Activated naive CD4-positive, alpha-beta T cell treated with anti-CD3 and anti-CD28 coated beads for 36 hours (primary cell): Measurements from ENCODE around the gene TAS2R40. TPM values are rescaled to one million over a fixed set of nuclear protein-coding genes. Genes with fewer than 3 reads are reported as not detected.
"Not testable (repeated sequence)": the region's sequence is repeated elsewhere in the genome, so short reads cannot be mapped to it uniquely, and the experiment has no call there.

Experiments used
- CTCF ChIA-PET: fragments of 350-600 bp; sonication (Branson Sonifier 250); formaldehyde crosslinking; loops from one replicate; lab custom pipeline; 2021; ENCODE audit warnings: antibody characterized with exemption; lab: Charles Lee
- DNase-seq: peaks from one replicate; pipeline ENCODE4 v3.0.0-alpha.2; 2020
- H3K27ac Mint-ChIP-seq: one replicate; pipeline ENCODE4 v1.8.0; 2021; ENCODE audit warnings: mild to moderate bottlenecking, mixed read lengths
- H3K27me3 Mint-ChIP-seq: one replicate; pipeline ENCODE4 v1.8.0; 2021; ENCODE audit warnings: low read depth, mixed read lengths
- H3K36me3 Mint-ChIP-seq: one replicate; pipeline ENCODE4 v1.8.0; 2021; ENCODE audit warnings: low read depth, mixed read lengths
- H3K4me1 Mint-ChIP-seq: one replicate; pipeline ENCODE4 v1.8.0; 2021; ENCODE audit warnings: low read depth, mixed read lengths
- H3K4me3 Mint-ChIP-seq: one replicate; pipeline ENCODE4 v1.8.0; 2021; ENCODE audit warnings: mild to moderate bottlenecking, moderate library complexity, mixed read lengths
- H3K9me3 Mint-ChIP-seq: one replicate; pipeline ENCODE4 v1.8.0; 2021; ENCODE audit warnings: mixed read lengths
- intact Hi-C: fragments of 100-400 bp; cut with micrococcal nuclease; formaldehyde crosslinking; loops from one replicate; pipeline ENCODE4 v1.15.1; 2023
- total RNA-seq, 2 experiments: library from RNA; stranded (reverse); gene quantifications; one replicate each; pipeline ENCODE4 v1.2.3, GENCODE V29; 2021

The TAS2R40 gene
- total RNA-seq, 2 experiments from 2014 or later, result not detected

GRCh38 chr7:143203386-143203785, 18.5 kb upstream of the TAS2R40 start:
- no peak for DNase-seq
- Mint-ChIP-seq H3K27ac (no peak overlapping the region), H3K4me3 (no peak overlapping the region), H3K9me3 (no peaks in the 10 kb centered on the region), H3K4me1 (peaks cover 11% of the 10 kb centered on the region), H3K36me3 (no peaks in the 10 kb centered on the region), H3K27me3 (peaks cover 4% of the 10 kb centered on the region)
- intact Hi-C loops, result no loop called here
- CTCF ChIA-PET, result interaction anchor here (0.6 to 3.3 kb wide), 5 partner anchors 11 to 1381 kb away, joined by 3 to 14 read pairs (median 4); no protein-coding TSS in a partner anchor

- Mint-ChIP-seq H3K9me3 (no peaks in the 10 kb centered on the region), H3K4me1 (peaks cover 11% of the 10 kb centered on the region), H3K36me3 (no peaks in the 10 kb centered on the region), H3K4me3 (peak overlapping the region; percentile 3), H3K27ac (no peak overlapping the region), H3K27me3 (peaks cover 3% of the 10 kb centered on the region)
- peak; percentile 46 for DNase-seq
- intact Hi-C loops, result no loop called here
- CTCF ChIA-PET, result interaction anchor here (0.8 to 1.3 kb wide), 3 partner anchors 9 to 275 kb away, joined by 3 to 5 read pairs (median 3); no protein-coding TSS in a partner anchor
Measured at GRCh38 chr7:143205560-143206293, 16.1 kb upstream of the TAS2R40 start.

GRCh38 chr7:143210541-143210940, 11.3 kb upstream of the TAS2R40 start:
- no peaks in the 10 kb centered on the region for H3K27me3 Mint-ChIP-seq
- CTCF ChIA-PET, result interaction anchor here (0.7 kb wide), 1 partner anchor 170 kb away, joined by 4 read pairs; no protein-coding TSS in a partner anchor
- no peaks in the 10 kb centered on the region for H3K9me3 Mint-ChIP-seq
- H3K4me1 Mint-ChIP-seq, result peaks cover 8% of the 10 kb centered on the region
- DNase-seq, result no peak
- intact Hi-C loops, result loop anchor here (10.0 kb wide), 2 partner anchors 766 to 1236 kb away; partner anchors contain the start of gene TAS2R38
- no peaks in the 10 kb centered on the region for H3K36me3 Mint-ChIP-seq
- H3K4me3 Mint-ChIP-seq, result no peak overlapping the region
- no peak overlapping the region for H3K27ac Mint-ChIP-seq

- not testable (repeated sequence) for H3K9me3 Mint-ChIP-seq, H3K4me3 Mint-ChIP-seq, H3K4me1 Mint-ChIP-seq, H3K27ac Mint-ChIP-seq, H3K27me3 Mint-ChIP-seq, DNase-seq, H3K36me3 Mint-ChIP-seq
- CTCF ChIA-PET, result interaction anchor here (1.9 to 8.5 kb wide), 2 partner anchors 25 to 205 kb away, joined by 6 to 329 read pairs; no protein-coding TSS in a partner anchor
- intact Hi-C loops, result loop anchor here (10.0 kb wide), 2 partner anchors 769 to 1239 kb away; partner anchors contain the start of gene TAS2R38
Measured at GRCh38 chr7:143213478-143213877, 8.4 kb upstream of the TAS2R40 start.

- Mint-ChIP-seq H3K4me1 (no peaks in the 10 kb centered on the region), H3K4me3 (no peak overlapping the region), H3K27ac (no peak overlapping the region), H3K9me3 (no peaks in the 10 kb centered on the region), H3K27me3 (no peaks in the 10 kb centered on the region), H3K36me3 (no peaks in the 10 kb centered on the region)
- peak; percentile 73 for DNase-seq
- CTCF ChIA-PET, result interaction anchor here (0.6 to 8.5 kb wide), 58 partner anchors 8 to 895 kb away, joined by 3 to 329 read pairs (median 4); partner anchors contain the start of gene PIP
- intact Hi-C loops, result loop anchor here (1.0 to 10.0 kb wide), 9 partner anchors 207 to 1240 kb away; partner anchors contain the start of gene TAS2R38
Measured at GRCh38 chr7:143214789-143215679, 6.8 kb upstream of the TAS2R40 start.

GRCh38 chr7:143216151-143216550, 5.7 kb upstream of the TAS2R40 start:
- CTCF ChIA-PET, result interaction anchor here (0.7 to 8.5 kb wide), 17 partner anchors 16 to 896 kb away, joined by 3 to 329 read pairs (median 4); partner anchors contain the start of gene PIP
- no peak for DNase-seq
- Mint-ChIP-seq H3K27me3 (no peaks in the 10 kb centered on the region), H3K9me3 (no peaks in the 10 kb centered on the region), H3K36me3 (no peaks in the 10 kb centered on the region), H3K27ac (no peak overlapping the region), H3K4me3 (no peak overlapping the region), H3K4me1 (no peaks in the 10 kb centered on the region)
- intact Hi-C loops, result loop anchor here (5.0 to 10.0 kb wide), 5 partner anchors 614 to 1241 kb away; partner anchors contain the start of gene TAS2R38

GRCh38 chr7:143216686-143217085, 5.2 kb upstream of the TAS2R40 start:
- intact Hi-C loops, result loop anchor here (5.0 to 10.0 kb wide), 5 partner anchors 614 to 1242 kb away; partner anchors contain the start of gene TAS2R38
- H3K27ac Mint-ChIP-seq, result no peak overlapping the region
- DNase-seq, result no peak
- H3K4me3 Mint-ChIP-seq, result no peak overlapping the region
- H3K27me3 Mint-ChIP-seq, result peaks cover 3% of the 10 kb centered on the region
- no peaks in the 10 kb centered on the region for H3K36me3 Mint-ChIP-seq
- no peaks in the 10 kb centered on the region for H3K4me1 Mint-ChIP-seq
- H3K9me3 Mint-ChIP-seq, result no peaks in the 10 kb centered on the region
- CTCF ChIA-PET, result interaction anchor here (0.7 to 8.5 kb wide), 5 partner anchors 83 to 896 kb away, joined by 3 to 329 read pairs (median 4); no protein-coding TSS in a partner anchor

GRCh38 chr7:143217806-143218205, 4.0 kb upstream of the TAS2R40 start:
- Mint-ChIP-seq H3K9me3 (no peaks in the 10 kb centered on the region), H3K36me3 (no peaks in the 10 kb centered on the region), H3K27me3 (peaks cover 8% of the 10 kb centered on the region), H3K27ac (no peak overlapping the region), H3K4me1 (no peaks in the 10 kb centered on the region), H3K4me3 (no peak overlapping the region)
- CTCF ChIA-PET, result interaction anchor here (8.5 kb wide), 1 partner anchor 209 kb away, joined by 329 read pairs; no protein-coding TSS in a partner anchor
- DNase-seq, result no peak
- intact Hi-C loops, result loop anchor here (5.0 to 10.0 kb wide), 5 partner anchors 616 to 1243 kb away; partner anchors contain the start of gene TAS2R38

GRCh38 chr7:143221286-143221685, 551 bp upstream of the TAS2R40 start:
- intact Hi-C loops, result no loop called here
- no peaks in the 10 kb centered on the region for H3K9me3 Mint-ChIP-seq
- no peaks in the 10 kb centered on the region for H3K36me3 Mint-ChIP-seq
- DNase-seq, result no peak
- peaks cover 8% of the 10 kb centered on the region for H3K27me3 Mint-ChIP-seq
- no peak overlapping the region for H3K4me3 Mint-ChIP-seq
- H3K27ac Mint-ChIP-seq, result no peak overlapping the region
- CTCF ChIA-PET, result interaction anchor here (0.7 to 8.5 kb wide), 4 partner anchors 128 to 213 kb away, joined by 3 to 329 read pairs (median 3); no protein-coding TSS in a partner anchor
- no peaks in the 10 kb centered on the region for H3K4me1 Mint-ChIP-seq

- CTCF ChIA-PET, result interaction anchor here (0.6 to 2.4 kb wide), 2 partner anchors 8 to 18 kb away, joined by 3 to 8 read pairs; no protein-coding TSS in a partner anchor
- Mint-ChIP-seq H3K36me3 (no peaks in the 10 kb centered on the region), H3K9me3 (no peaks in the 10 kb centered on the region), H3K4me1 (no peaks in the 10 kb centered on the region), H3K4me3 (no peak overlapping the region), H3K27ac (no peak overlapping the region), H3K27me3 (peaks cover 8% of the 10 kb centered on the region)
- intact Hi-C loops, result no loop called here
- no peak for DNase-seq
Measured at GRCh38 chr7:143222782-143223181, 945 bp downstream of the TAS2R40 start.

- intact Hi-C loops, result no loop called here
- CTCF ChIA-PET, result interaction anchor here (0.6 to 2.4 kb wide), 5 partner anchors 9 to 221 kb away, joined by 3 to 8 read pairs (median 5); no protein-coding TSS in a partner anchor
- no peaks in the 10 kb centered on the region for H3K4me1 Mint-ChIP-seq
- no peaks in the 10 kb centered on the region for H3K36me3 Mint-ChIP-seq
- H3K27me3 Mint-ChIP-seq, result peaks cover 8% of the 10 kb centered on the region
- no peaks in the 10 kb centered on the region for H3K9me3 Mint-ChIP-seq
- H3K4me3 Mint-ChIP-seq, result no peak overlapping the region
- DNase-seq, result no peak
- no peak overlapping the region for H3K27ac Mint-ChIP-seq
Measured at GRCh38 chr7:143223784-143224183, 1.9 kb downstream of the TAS2R40 start.
